Activated gamma-delta T cell treated with anti-CD3 and anti-CD28 coated beads, Interleukin-2, amount 50 U/mL, for 16 hours (primary cell): Measurements from ENCODE around the gene SNRPD1.
"Not testable (repeated sequence)": the region's sequence is repeated elsewhere in the genome, so short reads cannot be mapped to it uniquely, and the experiment has no call there.

Experiments used
- DNase-seq: peaks from one replicate; pipeline ENCODE4 v3.0.0-alpha.2; 2020; ENCODE audit warnings: low read depth

The SNRPD1 gene

GRCh38 chr18:21612125-21613039, at the start of gene SNRPD1:
SNRPD1 (plus strand) TSS chr18:21612314; CDS start chr18:21612430, 116 bp downstream.
- peak; percentile 82 for DNase-seq

- no peak for DNase-seq
Measured at GRCh38 chr18:21571772-21572171, 40.3 kb upstream of the SNRPD1 start.

GRCh38 chr18:21575656-21576055, 36.5 kb upstream of the SNRPD1 start:
- no peak for DNase-seq

DNA sequence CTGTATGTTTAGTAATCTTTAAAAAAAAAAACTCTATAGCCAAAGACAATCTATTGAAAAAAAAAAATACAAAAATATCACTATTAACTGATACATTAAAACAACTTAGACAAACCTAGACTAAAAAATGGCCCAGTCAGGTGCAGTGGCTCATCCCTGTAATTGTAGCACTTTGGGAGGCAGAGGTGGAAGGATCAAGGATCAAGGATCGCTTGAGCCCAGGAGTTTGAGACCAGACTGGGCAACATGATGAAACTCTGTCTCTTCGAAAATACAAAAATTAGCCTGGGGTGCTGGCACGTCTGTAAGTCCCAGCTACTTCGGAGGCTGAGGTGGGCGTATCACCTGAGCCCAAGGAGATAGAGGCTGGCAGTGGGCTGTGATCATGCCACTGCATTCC, 27.7 kb upstream of the SNRPD1 start:
- DNase-seq: no peak

- DNase-seq: not testable (repeated sequence)
Measured at GRCh38 chr18:21592361-21592760, 19.8 kb upstream of the SNRPD1 start.

DNA sequence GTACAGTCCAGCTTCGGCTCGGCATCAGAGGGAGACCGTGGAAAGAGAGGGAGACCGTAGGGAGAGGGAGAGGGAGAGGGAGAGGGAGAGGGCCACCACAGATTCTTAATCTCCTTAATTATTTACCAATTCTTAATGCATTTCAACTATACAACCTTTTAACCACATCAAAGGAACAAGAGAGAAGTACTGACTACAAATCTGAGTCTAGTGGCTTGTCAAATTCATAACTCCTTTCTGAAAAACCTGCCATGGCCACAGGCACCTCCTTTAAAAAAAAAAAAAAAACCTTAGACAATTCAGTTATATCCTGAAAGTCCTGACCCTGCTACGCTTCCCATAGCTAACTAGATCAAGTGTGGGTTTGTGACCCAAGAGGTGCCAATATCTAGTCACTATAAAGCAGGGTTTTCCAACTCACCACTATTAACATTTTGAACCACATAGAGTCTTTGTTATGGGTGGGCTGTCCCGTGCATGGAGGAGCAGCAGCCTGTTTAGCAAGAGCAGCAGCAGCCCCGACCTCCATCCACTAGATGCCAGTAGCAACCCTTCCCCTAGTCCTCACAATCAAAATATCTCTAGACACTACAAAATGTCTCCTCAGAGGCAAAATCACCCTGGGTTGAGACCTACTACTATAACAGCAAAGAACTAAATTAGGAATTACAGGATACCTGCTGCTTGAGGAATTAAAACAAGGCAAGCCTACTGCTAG, 18.4 kb upstream of the SNRPD1 start:
- no peak for DNase-seq

- no peak for DNase-seq
Measured at GRCh38 chr18:21597620-21598019, 14.5 kb upstream of the SNRPD1 start.

DNA sequence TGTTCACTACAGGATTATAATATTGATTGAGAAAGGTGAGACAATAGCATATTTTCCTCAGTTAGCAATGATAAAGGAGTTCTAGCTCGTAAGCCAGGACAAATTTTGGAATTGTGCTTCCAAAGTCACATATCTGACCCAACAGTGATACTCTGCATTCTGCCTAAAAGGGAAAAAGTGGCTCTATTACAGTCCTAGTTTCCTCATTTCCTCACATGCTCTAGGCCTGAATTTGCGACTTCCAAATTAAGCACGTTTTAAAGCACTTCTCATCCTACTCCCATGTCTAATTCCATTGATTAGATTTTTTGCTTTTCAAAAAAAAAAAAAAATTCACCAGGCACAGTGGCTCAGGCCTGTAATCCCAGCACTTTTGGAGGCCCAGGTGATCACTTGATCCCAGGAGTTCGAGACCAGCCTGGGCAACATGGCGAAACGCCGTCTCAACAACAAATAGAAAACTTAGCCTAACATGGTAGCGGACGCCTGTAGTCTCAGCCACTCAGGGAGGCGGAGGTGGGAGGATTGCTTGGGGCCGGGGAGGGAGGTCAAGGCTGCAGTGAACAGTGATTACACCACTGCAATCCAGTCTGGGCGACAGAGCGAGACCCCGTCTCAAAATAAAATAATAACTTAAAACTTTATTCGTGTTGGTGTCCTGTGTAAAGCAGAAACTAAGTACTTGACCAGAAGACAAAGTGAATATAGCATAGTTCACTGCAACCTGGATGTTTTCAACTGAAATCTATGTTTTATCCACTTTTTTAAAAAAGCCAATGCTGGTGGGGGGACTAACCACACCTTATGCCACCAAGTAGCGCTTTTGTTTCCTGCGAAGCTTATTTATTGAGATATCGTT, 13.2 kb upstream of the SNRPD1 start:
- no peak for DNase-seq

- DNase-seq: no peak
Measured at GRCh38 chr18:21599585-21600525, 12.3 kb upstream of the SNRPD1 start.

- DNase-seq: peak; percentile 89
Measured at GRCh38 chr18:21600526-21601410, 11.3 kb upstream of the SNRPD1 start, which contains the start of gene ESCO1. ESCO1 (minus strand) TSS chr18:21600704; CDS start chr18:21574843, 25,861 bp downstream.

- DNase-seq: no peak
Measured at GRCh38 chr18:21602299-21602587, 9.9 kb upstream of the SNRPD1 start.

DNA sequence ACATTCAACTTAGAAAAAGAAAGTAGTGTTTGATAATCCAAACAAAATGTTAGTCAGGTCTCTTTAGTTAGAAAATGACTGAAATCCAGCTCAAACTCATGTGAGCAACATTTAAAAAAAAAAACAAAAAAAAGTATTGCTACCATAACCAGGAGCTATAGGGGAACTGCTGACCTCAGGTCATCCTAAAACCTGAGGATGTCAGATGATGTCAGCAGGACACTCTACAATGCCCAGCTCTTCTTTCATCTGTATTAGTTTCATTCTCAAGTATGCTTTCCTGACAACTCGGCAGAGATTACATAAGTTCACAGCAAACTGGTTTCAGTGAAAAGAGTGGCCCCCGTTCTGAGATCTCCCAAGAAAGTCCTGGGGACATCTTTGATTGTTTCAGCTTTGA, 7.4 kb upstream of the SNRPD1 start:
- DNase-seq: no peak

DNA sequence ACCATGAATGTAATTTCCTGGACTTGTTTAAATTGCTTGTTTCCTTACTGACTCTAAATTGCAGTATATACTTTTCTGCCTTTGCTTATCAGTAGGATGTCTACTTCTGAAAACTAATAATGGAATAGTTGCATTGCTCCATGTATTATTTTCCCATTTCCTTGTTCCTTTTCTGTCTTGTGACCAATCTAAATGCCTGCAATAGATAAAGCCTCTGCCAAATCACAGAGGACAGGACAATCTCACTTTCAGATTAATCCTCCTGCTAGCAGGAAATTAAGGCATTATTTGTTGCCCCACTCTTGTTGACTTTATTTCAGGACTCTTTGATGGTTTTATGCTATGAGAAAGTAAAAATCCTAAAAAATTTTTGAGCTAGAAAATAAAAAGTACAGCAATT, 6.9 kb upstream of the SNRPD1 start:
- DNase-seq: no peak

DNA sequence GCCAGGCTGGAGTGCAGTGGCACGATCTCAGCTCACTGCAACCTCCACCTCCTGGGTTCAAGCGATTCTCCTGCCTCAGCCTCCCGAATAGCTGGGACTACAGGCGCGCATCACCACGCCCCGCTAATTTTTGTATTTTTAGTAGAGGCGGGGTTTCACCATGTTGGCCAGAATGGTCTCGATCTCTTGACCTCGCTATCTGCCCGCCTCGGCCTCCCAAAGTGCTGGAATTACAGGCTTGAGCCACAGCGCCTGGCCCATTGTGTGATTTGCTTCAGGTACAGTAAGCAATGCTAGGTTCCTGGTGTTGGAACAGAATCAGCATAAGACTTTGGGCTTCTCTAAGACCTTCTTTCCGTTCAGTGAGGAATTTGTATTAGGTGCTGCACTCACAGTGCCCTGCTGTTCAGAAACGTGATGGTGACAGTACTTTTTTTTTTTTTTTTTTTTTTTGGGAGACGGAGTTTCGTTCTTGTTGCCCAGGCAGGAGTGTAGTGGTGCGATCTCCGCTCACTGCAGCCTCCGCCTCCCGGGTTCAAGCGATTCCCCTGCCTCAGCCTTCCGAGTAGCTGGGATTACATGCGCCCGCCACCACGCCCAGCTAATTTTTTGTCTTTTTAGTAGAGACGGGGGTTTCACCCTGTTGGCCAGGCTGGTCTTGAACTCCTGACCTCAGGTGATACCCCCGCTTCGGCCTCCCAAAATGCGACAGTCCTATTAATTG, 551 bp upstream of the SNRPD1 start:
- DNase-seq: not testable (repeated sequence)

DNA sequence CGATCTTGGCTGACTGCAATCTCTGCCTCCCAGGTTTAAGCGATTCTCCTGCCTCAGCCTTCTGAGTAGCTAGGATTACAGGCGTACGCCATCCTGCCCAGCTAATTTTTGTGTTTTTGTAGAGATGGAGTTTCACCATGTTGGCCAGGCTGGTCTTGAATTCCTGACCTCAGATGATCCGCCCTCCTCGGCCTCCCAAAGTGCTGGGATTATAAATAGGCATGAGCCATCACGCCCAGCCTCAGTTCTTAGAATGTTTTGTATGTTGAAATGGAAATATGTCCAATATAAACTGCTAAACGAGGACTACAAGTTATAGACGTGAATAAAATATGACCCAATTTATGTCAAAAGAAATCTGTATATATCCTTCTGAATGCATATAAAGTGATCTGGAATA, 9.5 kb downstream of the SNRPD1 start:
- not testable (repeated sequence) for DNase-seq

GRCh38 chr18:21629089-21629832, 17.1 kb downstream of the SNRPD1 start:
- no peak for DNase-seq

- DNase-seq: no peak
Measured at GRCh38 chr18:21632393-21632792, 20.3 kb downstream of the SNRPD1 start.

DNA sequence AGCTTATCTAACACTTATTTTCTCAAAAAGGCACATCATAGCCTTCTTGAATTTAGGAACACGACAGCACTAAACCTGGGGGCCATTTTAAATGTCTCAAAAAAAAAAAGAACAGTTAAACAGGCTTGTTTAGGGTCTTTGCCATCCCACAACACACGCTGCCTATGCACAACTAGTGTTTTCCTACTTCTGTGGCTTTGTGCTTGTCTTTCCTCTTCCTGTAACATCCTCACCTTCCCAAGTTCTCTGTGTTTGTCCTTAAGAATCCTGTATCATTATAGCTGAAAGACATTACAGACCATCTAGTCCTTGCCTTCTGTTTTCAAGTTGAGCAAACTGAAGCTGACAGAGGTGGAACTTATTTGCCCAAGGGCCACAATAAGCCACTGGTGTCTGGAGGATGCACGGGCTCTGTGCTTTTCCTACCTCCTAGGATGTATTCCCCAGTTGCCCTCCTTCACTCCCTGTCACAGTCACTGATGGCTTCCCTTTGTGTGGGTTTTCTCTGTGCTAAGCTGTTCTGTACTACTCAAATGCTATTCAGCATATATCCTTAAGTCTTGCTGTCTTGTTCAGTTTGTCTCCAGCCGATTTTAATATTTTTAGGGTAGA, 22.6 kb downstream of the SNRPD1 start:
- DNase-seq: no peak
